Measurements from ENCODE around the gene DHCR24. TPM values are rescaled to one million over a fixed set of nuclear protein-coding genes. Genes with fewer than 3 reads are reported as not detected.

Gene DHCR24
- total RNA-seq, 1 donor from 2014 or later, result 96.4 TPM

DNA sequence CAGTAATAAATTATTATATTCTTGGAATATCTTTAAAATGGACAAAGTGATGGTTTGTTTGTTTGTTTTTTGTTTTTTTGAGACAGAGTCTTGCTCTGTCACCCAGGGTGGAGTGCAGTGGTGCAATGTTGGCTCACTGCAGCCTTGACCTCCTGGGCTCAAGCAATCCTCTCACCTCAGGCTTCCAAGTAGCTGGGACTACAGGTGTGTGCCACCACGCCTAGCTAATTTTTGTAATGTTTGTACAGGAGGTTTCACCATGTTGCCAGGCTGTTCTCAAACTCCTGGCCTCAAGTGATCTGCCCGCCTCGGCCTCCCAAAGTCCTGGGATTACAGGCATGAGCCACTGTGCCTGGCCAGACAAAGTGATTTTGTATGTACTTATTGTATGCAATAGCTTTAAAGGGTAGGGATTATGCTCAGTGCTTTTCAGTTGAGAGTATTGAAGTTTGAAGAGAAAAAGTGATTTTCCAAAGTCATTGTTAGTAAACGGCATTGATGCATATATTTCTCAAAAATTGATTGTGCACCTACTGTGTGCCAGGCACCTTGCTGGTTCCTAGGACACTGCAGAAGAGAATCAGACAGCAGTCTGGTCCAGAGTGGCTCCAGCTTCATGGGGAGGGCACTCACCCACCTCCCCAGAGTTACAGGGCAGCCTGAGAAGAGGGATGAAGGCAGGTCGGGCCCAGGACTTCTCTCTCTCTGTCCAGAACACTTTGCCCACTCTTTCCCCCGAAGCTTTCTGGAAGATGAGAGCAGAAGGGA lies 51.7 kb downstream of the DHCR24 start:
- Mint-ChIP-seq H3K4me3 (no peak overlapping the region), H3K27me3 (ENCODE audit: low read depth) (peaks cover 3% of the 10 kb centered on the region), H3K27ac (no peak overlapping the region), H3K9me3 (peaks cover 7% of the 10 kb centered on the region), H3K4me1 (peaks cover 5% of the 10 kb centered on the region), H3K36me3 (no peaks in the 10 kb centered on the region)
- TF ChIP-seq, protein P1, sequence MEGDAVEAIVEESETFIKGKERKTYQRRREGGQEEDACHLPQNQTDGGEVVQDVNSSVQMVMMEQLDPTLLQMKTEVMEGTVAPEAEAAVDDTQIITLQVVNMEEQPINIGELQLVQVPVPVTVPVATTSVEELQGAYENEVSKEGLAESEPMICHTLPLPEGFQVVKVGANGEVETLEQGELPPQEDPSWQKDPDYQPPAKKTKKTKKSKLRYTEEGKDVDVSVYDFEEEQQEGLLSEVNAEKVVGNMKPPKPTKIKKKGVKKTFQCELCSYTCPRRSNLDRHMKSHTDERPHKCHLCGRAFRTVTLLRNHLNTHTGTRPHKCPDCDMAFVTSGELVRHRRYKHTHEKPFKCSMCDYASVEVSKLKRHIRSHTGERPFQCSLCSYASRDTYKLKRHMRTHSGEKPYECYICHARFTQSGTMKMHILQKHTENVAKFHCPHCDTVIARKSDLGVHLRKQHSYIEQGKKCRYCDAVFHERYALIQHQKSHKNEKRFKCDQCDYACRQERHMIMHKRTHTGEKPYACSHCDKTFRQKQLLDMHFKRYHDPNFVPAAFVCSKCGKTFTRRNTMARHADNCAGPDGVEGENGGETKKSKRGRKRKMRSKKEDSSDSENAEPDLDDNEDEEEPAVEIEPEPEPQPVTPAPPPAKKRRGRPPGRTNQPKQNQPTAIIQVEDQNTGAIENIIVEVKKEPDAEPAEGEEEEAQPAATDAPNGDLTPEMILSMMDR (IDR thresholded peaks at IDR 0.05; ENCODE audit: unreplicated experiment), result no peak
- peak in 1 of 2 experiments; percentile 14 for DNase-seq (ENCODE audit: low spot score in 2 of 2, unreplicated experiment in 2 of 2)

GRCh38 chr1:54834007-54834541 lies 52.9 kb downstream of the DHCR24 start:
- TF ChIP-seq, protein P1 (IDR thresholded peaks at IDR 0.05; ENCODE audit: unreplicated experiment), result no peak
- Mint-ChIP-seq H3K9me3 (peaks cover 11% of the 10 kb centered on the region), H3K27me3 (ENCODE audit: low read depth) (peaks cover 3% of the 10 kb centered on the region), H3K4me3 (no peak overlapping the region), H3K36me3 (no peaks in the 10 kb centered on the region), H3K27ac (no peak overlapping the region), H3K4me1 (peaks cover 5% of the 10 kb centered on the region)
- no peak for DNase-seq (ENCODE audit: low spot score in 2 of 2, unreplicated experiment in 2 of 2)

DNA sequence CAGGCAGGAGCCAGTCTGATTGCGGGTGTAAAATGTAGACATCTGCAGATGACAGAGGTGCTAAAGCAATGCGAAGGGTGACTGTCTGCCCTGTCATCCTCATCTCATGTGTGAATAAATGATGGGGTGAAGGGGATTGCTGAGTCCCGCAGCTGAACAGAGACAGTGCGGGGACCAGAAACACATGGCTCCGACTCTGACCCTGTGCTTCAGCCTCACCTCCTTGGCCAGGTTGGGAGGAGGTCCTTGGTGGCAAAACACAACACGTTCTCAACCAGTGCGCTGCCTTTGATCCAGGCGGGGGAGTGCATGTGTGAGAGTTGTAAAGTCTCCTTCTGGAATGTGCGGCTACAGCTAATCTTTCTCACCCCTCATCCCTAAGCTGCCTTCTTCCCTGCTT lies 53.9 kb downstream of the DHCR24 start:
- TF ChIP-seq, protein P1 (IDR thresholded peaks at IDR 0.05; ENCODE audit: unreplicated experiment), result no peak
- Mint-ChIP-seq H3K27me3 (ENCODE audit: low read depth) (peaks cover 3% of the 10 kb centered on the region), H3K4me3 (no peak overlapping the region), H3K36me3 (no peaks in the 10 kb centered on the region), H3K4me1 (peaks cover 5% of the 10 kb centered on the region), H3K9me3 (peaks cover 15% of the 10 kb centered on the region), H3K27ac (no peak overlapping the region)
- peak in 1 of 2 experiments; percentile 19 for DNase-seq (ENCODE audit: low spot score in 2 of 2, unreplicated experiment in 2 of 2)

DNA sequence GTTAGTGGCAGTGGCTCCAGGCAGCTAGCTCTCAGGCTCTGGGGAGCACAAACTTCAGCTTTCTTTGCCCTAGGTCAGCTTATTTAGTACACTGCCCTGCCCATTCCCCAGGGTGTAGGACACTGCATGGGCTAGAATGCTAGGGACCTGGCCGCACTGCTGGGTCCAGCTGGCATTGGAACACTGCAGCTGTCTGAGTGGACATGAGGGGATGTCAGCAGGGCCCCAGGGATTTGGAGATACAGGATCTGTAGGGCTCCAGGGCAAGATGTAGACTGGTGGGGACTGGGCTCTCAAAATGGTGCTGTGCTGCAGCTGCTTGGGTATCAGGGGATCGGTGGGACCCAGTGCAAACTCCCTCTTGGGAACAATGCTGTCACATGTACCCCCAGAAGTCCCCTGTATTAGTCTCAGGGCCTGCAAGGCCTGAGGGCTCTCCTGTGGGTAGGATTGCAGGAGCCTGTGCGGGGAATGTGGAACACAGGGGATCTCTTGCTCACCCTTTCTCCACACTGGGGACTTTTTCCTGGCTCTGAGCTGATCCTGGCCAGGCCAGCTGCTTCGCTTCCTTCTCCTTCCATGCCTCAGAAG lies 60.7 kb downstream of the DHCR24 start:
- H3K27ac Mint-ChIP-seq, result no peak overlapping the region
- TF ChIP-seq, protein P1 (IDR thresholded peaks at IDR 0.05; ENCODE audit: unreplicated experiment), result no peak
- H3K4me1 Mint-ChIP-seq, result no peaks in the 10 kb centered on the region
- peaks cover 7% of the 10 kb centered on the region for H3K36me3 Mint-ChIP-seq
- H3K4me3 Mint-ChIP-seq, result no peak overlapping the region
- H3K9me3 Mint-ChIP-seq, result peaks cover 49% of the 10 kb centered on the region
- no peaks in the 10 kb centered on the region for H3K27me3 Mint-ChIP-seq (ENCODE audit: low read depth)
- DNase-seq (ENCODE audit: low spot score in 2 of 2, unreplicated experiment in 2 of 2), result peak in 1 of 2 experiments; percentile 29

DNA sequence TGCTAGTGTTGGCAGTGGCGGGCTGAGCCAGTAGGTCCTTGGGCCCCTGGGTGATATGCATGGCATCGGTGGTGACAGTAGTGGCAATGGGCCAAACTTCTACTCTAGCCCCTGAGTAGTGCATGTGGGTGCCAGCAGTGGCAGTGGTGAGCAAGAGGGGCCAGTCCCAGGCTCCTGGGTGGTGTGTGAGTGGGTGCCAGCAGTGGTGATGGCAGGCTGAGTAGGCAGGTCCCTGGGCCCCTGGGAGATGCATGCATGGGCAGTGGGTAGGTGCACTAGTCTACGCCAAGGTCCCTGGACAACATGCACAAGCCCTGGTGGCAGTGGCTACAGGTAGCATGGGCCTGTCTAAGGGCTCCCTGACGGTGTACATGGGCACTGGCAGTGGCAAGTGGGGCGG lies 61.3 kb downstream of the DHCR24 start:
- Mint-ChIP-seq H3K4me3 (no peak overlapping the region), H3K27me3 (ENCODE audit: low read depth) (no peaks in the 10 kb centered on the region), H3K27ac (no peak overlapping the region), H3K4me1 (no peaks in the 10 kb centered on the region), H3K36me3 (peaks cover 7% of the 10 kb centered on the region), H3K9me3 (peaks cover 49% of the 10 kb centered on the region)
- TF ChIP-seq, protein P1 (IDR thresholded peaks at IDR 0.05; ENCODE audit: unreplicated experiment), result no peak
- peak in 1 of 2 experiments; percentile 19 for DNase-seq (ENCODE audit: low spot score in 2 of 2, unreplicated experiment in 2 of 2)
